ENCODE measurements around the gene KRTAP2-2. TPM values are rescaled to one million over a fixed set of nuclear protein-coding genes. Genes with fewer than 3 reads are reported as not detected.
"Not testable (repeated sequence)": the region's sequence is repeated elsewhere in the genome, so short reads cannot be mapped to it uniquely, and the experiment has no call there.

KRTAP2-2 gene
- total RNA-seq, 1 donor from 2014 or later = not detected

- DNase-seq (ENCODE audit: low read depth) = no peak
- Histone ChIP-seq H3K27me3 (ENCODE audit: control insufficient read depth, insufficient read depth, low read length) (no peaks in the 10 kb centered on the region), H3K36me3 (ENCODE audit: control insufficient read depth, insufficient read depth, low read length) (no peaks in the 10 kb centered on the region), H3K4me3 (ENCODE audit: low read depth, low read length) (no peak overlapping the region)
- no peak for TF ChIP-seq CTCF (IDR thresholded peaks at IDR 0.05; ENCODE audit: insufficient read depth, low read length, poor library complexity, severe bottlenecking)
Observed at GRCh38 chr17:41071606-41072360, 16.8 kb upstream of the KRTAP2-2 start.

- TF ChIP-seq CTCF (IDR thresholded peaks at IDR 0.05; ENCODE audit: insufficient read depth, low read length, poor library complexity, severe bottlenecking) = no peak
- H3K27me3 ChIP-seq (ENCODE audit: control insufficient read depth, insufficient read depth, low read length) = no peaks in the 10 kb centered on the region
- no peak for DNase-seq (ENCODE audit: low read depth)
- no peak overlapping the region for H3K4me3 ChIP-seq (ENCODE audit: low read depth, low read length)
- no peaks in the 10 kb centered on the region for H3K36me3 ChIP-seq (ENCODE audit: control insufficient read depth, insufficient read depth, low read length)
Observed at GRCh38 chr17:41069031-41069430, 14.0 kb upstream of the KRTAP2-2 start.

- no peaks in the 10 kb centered on the region for H3K36me3 ChIP-seq (ENCODE audit: control insufficient read depth, insufficient read depth, low read length)
- DNase-seq (ENCODE audit: low read depth) = no peak
- no peak for TF ChIP-seq CTCF (IDR thresholded peaks at IDR 0.05; ENCODE audit: insufficient read depth, low read length, poor library complexity, severe bottlenecking)
- H3K27me3 ChIP-seq (ENCODE audit: control insufficient read depth, insufficient read depth, low read length) = no peaks in the 10 kb centered on the region
- no peak overlapping the region for H3K4me3 ChIP-seq (ENCODE audit: low read depth, low read length)
Observed at GRCh38 chr17:41067281-41067680, 12.3 kb upstream of the KRTAP2-2 start.

- Histone ChIP-seq H3K36me3 (ENCODE audit: control insufficient read depth, insufficient read depth, low read length) (no peaks in the 10 kb centered on the region), H3K27me3 (ENCODE audit: control insufficient read depth, insufficient read depth, low read length) (no peaks in the 10 kb centered on the region), H3K4me3 (ENCODE audit: low read depth, low read length) (no peak within 1 kb of the TSS)
- DNase-seq (ENCODE audit: low read depth) = peak; percentile 87
- no peak for TF ChIP-seq CTCF (IDR thresholded peaks at IDR 0.05; ENCODE audit: insufficient read depth, low read length, poor library complexity, severe bottlenecking)
Observed at GRCh38 chr17:41065829-41066624, 11.0 kb upstream of the KRTAP2-2 start, which contains the start of gene KRTAP2-4. KRTAP2-4 (minus strand) TSS chr17:41065879; CDS start chr17:41065845, 34 bp downstream.

GRCh38 chr17:41065016-41065689 lies 10.1 kb upstream of the KRTAP2-2 start:
- not testable (repeated sequence) for DNase-seq (ENCODE audit: low read depth); H3K36me3 ChIP-seq (ENCODE audit: control insufficient read depth, insufficient read depth, low read length); H3K27me3 ChIP-seq (ENCODE audit: control insufficient read depth, insufficient read depth, low read length); H3K4me3 ChIP-seq (ENCODE audit: low read depth, low read length)

- Histone ChIP-seq H3K27me3 (ENCODE audit: control insufficient read depth, insufficient read depth, low read length) (no peaks in the 10 kb centered on the region), H3K36me3 (ENCODE audit: control insufficient read depth, insufficient read depth, low read length) (no peaks in the 10 kb centered on the region), H3K4me3 (ENCODE audit: low read depth, low read length) (no peak overlapping the region)
- TF ChIP-seq CTCF (IDR thresholded peaks at IDR 0.05; ENCODE audit: insufficient read depth, low read length, poor library complexity, severe bottlenecking) = no peak
- no peak for DNase-seq (ENCODE audit: low read depth)
Observed at GRCh38 chr17:41064301-41064700, 9.3 kb upstream of the KRTAP2-2 start.
